ENCODE measurements around the gene GPR63.

Gene GPR63

GRCh38 chr6:96749891-96750290 is 87.4 kb downstream of the GPR63 start:
- no peak for DNase-seq (ENCODE audit: low read depth)
